ENCODE results near the gene SLC30A1. TPM values are rescaled to one million over a fixed set of nuclear protein-coding genes. Genes with fewer than 3 reads are reported as not detected.

The SLC30A1 gene
- total RNA-seq, 2 experiments from 2014 or later = 3.5 to 3.9 TPM

DNA sequence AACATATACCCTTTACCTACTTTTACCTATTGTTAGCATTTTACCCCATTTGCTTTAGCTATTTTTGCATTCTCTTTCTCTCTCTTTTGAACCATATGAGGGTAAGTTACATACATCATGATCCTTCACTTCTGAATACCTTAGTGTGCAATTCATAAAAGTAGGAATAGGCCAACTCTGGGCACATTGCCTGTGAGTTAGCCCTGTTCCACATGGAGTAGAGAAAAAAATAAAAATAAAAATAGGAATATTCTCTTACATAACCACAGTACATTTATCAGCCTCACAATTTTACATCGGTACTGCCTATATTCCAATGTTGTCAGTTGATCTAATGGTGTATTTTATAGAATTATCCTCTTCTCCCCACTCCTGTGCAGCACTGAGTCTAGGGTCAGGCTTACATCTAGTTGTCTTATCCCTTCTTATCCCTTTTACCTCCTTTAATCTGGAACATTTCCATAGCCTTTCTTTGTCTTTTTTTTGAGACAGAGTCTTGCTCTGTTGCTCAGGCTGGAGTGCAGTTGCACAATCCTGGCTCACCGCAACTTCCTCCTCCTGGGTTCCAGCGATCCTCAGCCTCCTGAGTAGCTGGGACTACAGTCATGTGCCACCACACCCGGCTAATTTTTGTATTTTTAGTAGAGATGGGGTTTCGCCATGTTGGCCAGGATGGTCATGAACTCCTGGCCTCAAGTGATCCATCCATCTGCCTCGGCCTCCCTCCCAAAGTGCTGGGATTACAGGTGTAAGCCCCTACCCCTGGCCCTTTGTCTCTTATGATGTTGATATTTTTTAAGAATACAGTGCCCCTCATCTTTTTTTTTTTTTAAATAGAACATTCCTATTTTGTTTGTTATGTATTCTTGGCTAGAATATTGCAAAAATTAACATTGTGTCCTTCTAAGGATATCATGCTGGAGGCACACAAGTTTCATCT, 11.1 kb upstream of the SLC30A1 start:
- peaks cover 4% of the 10 kb centered on the region for H3K27me3 Mint-ChIP-seq
- ChIA-PET CTCF (interaction anchor here (1.8 kb wide), 1 partner anchor 11 kb away, joined by 4 read pairs; the partner anchor contains the start of gene SLC30A1), POLR2A (no interaction called here)
- no peak overlapping the region for H3K4me3 Mint-ChIP-seq
- H3K4me1 Mint-ChIP-seq (ENCODE audit: low read depth) = peaks cover 4% of the 10 kb centered on the region
- H3K9me3 Mint-ChIP-seq = no peaks in the 10 kb centered on the region
- H3K27ac Mint-ChIP-seq = no peak overlapping the region
- DNase-seq = no peak
- intact Hi-C loops (cut with micrococcal nuclease) = no loop called here
- no peaks in the 10 kb centered on the region for H3K36me3 Mint-ChIP-seq

DNA sequence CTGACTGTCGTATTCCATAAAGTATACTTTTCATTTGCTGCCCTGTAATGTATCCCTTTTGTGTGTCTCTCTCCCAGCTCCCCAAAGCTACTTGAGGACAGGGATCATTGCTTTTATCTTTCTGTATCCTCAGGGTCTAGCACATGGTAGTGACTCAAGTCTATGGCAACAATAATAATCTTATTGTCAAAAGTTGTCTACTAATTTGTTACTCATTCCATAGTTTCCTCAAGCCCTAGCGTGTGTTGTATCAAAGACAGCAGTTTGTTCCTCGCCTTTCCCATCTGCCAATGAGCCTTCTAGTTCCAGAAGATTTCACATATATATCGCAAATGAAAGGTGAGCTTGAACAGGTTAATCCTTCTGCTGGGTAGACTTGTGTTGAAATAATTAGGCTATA, 9.8 kb upstream of the SLC30A1 start:
- POLR2A ChIA-PET = no interaction called here

DNA sequence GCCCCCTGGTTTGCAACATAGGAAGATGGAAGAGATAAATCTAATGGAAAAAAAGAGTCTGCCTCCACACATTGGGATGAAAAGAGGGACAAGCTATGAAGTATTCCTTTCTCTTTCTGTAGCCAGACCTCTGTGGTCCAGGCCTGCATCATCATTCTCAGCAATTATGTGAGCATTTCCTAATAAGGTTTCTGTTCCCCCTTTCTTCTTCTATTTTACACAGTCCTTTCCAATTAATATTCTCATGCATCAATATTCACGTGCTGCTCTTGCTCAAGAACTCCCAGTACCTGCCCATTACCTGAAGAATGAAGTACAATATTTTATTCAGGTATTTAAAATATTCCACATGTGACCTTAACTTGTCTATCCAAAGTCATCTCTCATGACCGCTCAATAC, 8.2 kb upstream of the SLC30A1 start:
- POLR2A ChIA-PET = no interaction called here
- H3K27me3 Mint-ChIP-seq = no peaks in the 10 kb centered on the region

More for the DNA sequence above, 9.8 kb upstream of the SLC30A1 start:
- no peak for DNase-seq
- no peak overlapping the region for H3K4me3 Mint-ChIP-seq
- H3K27me3 Mint-ChIP-seq = peaks cover 4% of the 10 kb centered on the region
- H3K36me3 Mint-ChIP-seq = no peaks in the 10 kb centered on the region
- H3K4me1 Mint-ChIP-seq (ENCODE audit: low read depth) = peaks cover 4% of the 10 kb centered on the region
- CTCF ChIA-PET = interaction anchor here (1.1 to 1.8 kb wide), 3 partner anchors 10 to 65 kb away, joined by 3 to 4 read pairs (median 3); partner anchors contain the start of gene SLC30A1
- no peak overlapping the region for H3K27ac Mint-ChIP-seq
- no peaks in the 10 kb centered on the region for H3K9me3 Mint-ChIP-seq
- intact Hi-C loops (cut with micrococcal nuclease) = no loop called here

DNA sequence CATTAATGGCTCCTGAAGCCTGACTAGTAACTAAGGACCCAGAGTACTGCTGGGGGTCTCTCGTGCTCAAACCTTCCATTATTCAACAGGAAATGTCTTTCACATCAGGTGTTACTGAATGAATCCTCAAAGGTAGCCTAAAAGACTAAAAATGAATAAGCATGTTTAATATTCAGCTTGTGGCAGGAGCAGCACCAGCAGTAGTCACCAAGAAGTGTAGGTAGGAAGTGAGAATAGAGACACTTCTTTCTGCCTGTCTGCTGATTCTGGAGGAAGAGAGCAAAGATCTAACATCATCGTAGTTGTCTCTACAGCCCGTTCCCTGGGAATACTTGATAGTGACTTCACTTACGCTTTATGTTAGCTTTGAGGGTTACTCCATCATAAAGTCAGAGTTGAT, 7.6 kb upstream of the SLC30A1 start:
- CTCF ChIA-PET = no interaction called here
- Mint-ChIP-seq H3K4me3 (no peak overlapping the region), H3K4me1 (ENCODE audit: low read depth) (peaks cover 5% of the 10 kb centered on the region), H3K36me3 (no peaks in the 10 kb centered on the region), H3K27ac (no peak overlapping the region), H3K27me3 (no peaks in the 10 kb centered on the region), H3K9me3 (no peaks in the 10 kb centered on the region)
- POLR2A ChIA-PET = no interaction called here
- no peak for DNase-seq
- intact Hi-C loops (cut with micrococcal nuclease) = no loop called here

More for the DNA sequence above, 8.2 kb upstream of the SLC30A1 start:
- intact Hi-C loops (cut with micrococcal nuclease) = no loop called here
- Mint-ChIP-seq H3K27ac (no peak overlapping the region), H3K9me3 (no peaks in the 10 kb centered on the region), H3K4me3 (no peak overlapping the region), H3K36me3 (no peaks in the 10 kb centered on the region), H3K4me1 (ENCODE audit: low read depth) (peaks cover 2% of the 10 kb centered on the region)
- CTCF ChIA-PET = no interaction called here
- no peak for DNase-seq

DNA sequence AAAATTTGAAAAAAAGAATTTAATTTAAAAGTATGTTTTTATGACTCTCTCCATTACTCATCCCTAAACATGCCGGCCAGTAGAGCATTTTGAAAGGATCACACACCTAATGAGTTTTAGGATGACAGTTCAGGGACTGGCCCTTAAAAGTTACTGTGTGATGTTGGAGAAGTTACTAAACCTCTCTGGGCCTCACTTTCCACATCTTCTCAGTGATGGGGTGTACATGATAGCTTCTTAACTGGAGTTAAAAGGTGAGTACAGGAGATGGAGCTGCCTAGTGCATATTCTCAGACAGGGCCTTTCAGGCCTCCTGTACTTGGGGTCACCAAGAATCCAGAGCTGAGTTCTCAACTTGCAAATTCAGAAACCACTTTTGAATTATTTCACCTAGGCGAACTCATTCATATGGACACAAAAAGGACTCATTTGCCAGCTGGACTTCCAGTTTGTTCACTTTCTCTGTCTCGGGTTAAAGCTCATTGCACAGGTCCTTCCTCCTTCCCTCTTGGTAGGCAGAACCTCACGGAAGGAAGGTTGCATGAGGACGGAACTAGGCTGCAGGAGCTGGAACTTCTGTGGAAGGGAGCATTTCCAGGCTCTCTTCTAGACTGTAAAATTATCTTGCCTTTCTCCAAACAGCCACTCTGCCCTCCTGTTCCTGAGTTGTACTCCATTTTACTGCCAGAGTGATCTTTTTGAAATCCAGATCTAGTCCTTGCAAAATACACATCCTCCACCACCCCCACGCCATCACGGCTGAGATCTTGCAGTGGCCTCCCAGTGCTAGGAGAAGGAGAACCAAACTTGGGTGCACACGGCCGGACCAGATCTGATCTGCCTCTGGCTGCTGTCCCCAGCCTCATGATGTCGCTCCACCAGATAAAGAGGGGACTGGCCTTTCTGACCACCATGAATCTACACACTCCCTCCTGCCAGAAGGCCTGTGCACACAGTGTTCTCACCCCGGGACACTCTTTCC, 4.3 kb upstream of the SLC30A1 start:
- Mint-ChIP-seq H3K9me3 (no peaks in the 10 kb centered on the region), H3K4me3 (no peak overlapping the region), H3K27me3 (no peaks in the 10 kb centered on the region), H3K4me1 (ENCODE audit: low read depth) (peaks cover 12% of the 10 kb centered on the region), H3K36me3 (no peaks in the 10 kb centered on the region), H3K27ac (no peak overlapping the region)
- intact Hi-C loops (cut with micrococcal nuclease) = no loop called here
- POLR2A ChIA-PET = no interaction called here
- CTCF ChIA-PET = interaction anchor here (0.7 to 2.3 kb wide), 2 partner anchors 68 to 355 kb away, joined by 4 to 7 read pairs; no protein-coding TSS in a partner anchor
- DNase-seq = no peak

DNA sequence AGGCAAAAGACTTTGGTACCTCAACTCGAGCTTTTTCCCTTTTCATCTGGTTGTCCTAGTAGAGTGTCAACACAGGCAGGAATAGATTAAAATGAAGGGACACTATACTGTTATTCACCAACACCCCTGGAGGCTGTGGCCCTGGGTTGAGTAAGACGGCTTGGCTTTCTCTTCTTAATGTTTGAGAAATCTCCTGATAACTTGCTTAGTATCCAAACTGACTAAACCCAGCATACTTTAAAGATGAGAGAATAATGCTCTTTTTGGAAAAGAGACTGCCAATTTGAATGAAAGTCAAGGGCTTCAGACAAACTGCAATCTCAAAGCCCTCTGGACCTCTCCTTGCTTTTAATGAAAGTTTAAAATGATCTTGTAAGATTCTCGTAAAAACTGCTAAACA, 2.6 kb upstream of the SLC30A1 start:
- Mint-ChIP-seq H3K4me3 (no peak overlapping the region), H3K27ac (no peak overlapping the region), H3K36me3 (no peaks in the 10 kb centered on the region), H3K9me3 (no peaks in the 10 kb centered on the region), H3K27me3 (no peaks in the 10 kb centered on the region), H3K4me1 (ENCODE audit: low read depth) (peaks cover 19% of the 10 kb centered on the region)
- no peak for DNase-seq
- ChIA-PET CTCF (no interaction called here), POLR2A (no interaction called here)
- intact Hi-C loops (cut with micrococcal nuclease) = no loop called here

DNA sequence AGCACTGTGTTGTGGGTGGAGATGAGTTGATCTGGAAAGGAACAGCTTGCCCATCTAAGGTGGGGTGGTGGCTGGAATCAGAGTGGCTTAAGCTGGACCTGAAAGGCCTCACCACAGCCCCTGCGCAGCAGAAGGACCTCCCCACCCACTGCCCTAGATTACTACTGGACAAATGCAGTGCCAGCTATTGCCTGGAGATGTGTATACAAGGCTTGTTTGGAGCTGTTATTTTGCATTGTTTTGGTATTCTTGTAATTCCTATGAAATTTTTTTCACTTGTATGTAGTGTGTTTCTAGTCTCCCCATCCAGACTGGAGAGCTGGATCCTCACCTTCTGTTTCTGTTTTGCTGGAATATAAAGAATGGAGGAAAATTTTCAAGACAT, 1.3 kb upstream of the SLC30A1 start:
- peak overlapping the region; percentile 71 for H3K4me3 Mint-ChIP-seq
- H3K4me1 Mint-ChIP-seq (ENCODE audit: low read depth) = peaks cover 29% of the 10 kb centered on the region
- intact Hi-C loops (cut with micrococcal nuclease) = no loop called here
- H3K27ac Mint-ChIP-seq = no peak overlapping the region
- no peaks in the 10 kb centered on the region for H3K27me3 Mint-ChIP-seq
- no peaks in the 10 kb centered on the region for H3K9me3 Mint-ChIP-seq
- CTCF ChIA-PET = interaction anchor here (0.7 to 2.7 kb wide), 4 partner anchors 64 to 100 kb away, joined by 3 to 22 read pairs (median 12); no protein-coding TSS in a partner anchor
- DNase-seq = no peak
- H3K36me3 Mint-ChIP-seq = peaks cover 4% of the 10 kb centered on the region
- POLR2A ChIA-PET = interaction anchor here (0.6 kb wide), 1 partner anchor 13 kb away, joined by 3 read pairs; no protein-coding TSS in a partner anchor

DNA sequence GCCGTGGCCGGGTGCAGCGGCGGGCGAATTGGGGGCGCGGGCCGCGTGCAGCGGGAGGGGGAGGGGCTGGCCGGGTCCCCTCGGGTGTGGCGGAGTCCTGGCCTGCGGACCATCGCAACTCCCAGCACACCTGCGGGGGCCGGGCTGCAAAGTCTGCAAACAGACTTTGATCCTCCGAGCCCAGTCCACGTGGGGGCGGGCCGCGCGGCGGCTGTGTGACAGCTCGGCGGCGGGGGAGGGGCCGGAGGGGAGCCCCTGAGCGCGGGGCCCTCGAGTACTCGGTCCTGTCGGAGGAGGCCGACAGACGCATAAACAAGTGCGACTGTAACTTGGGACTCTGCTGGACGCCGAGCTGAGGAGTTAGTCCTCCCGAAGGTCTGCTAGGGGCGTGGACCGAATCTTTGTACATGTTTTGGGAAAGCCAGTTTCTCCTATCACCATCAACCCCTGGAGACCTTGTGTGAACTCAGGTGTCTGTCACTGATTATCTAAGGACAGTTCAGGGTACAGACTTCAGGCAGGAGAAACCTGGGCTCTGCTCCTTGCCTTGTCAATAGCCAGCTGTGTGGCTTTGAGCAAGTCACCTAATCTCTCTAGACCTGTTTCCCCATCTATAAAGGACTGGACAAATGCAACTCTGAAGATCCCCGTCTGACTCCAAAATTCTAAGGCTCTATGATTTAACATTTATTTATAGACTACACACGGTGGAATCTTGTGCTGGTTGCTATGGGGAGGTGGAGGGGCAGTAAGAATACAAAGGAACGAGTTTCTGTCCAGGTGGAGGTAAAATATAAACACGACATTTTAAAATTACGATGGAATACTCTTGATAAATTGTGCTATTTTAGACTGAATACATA, 710 bp upstream of the SLC30A1 start:
- intact Hi-C loops (cut with micrococcal nuclease) = loop anchor here (1.0 to 10.0 kb wide), 12 partner anchors 64 to 1797 kb away; partner anchors contain the start of genes C1orf74, DTL, INTS7 and LPGAT1
- Mint-ChIP-seq H3K9me3 (no peaks in the 10 kb centered on the region), H3K27ac (no peak overlapping the region), H3K4me3 (peak overlapping the region; percentile 71), H3K4me1 (ENCODE audit: low read depth) (peaks cover 30% of the 10 kb centered on the region), H3K27me3 (no peaks in the 10 kb centered on the region), H3K36me3 (peaks cover 5% of the 10 kb centered on the region)
- CTCF ChIA-PET = interaction anchor here (0.7 to 2.7 kb wide), 12 partner anchors 9 to 876 kb away, joined by 3 to 22 read pairs (median 4); partner anchors contain the start of genes DTL, INTS7 and KCNH1
- no peak for DNase-seq
- POLR2A ChIA-PET = interaction anchor here (0.6 to 1.5 kb wide), 4 partner anchors 14 to 95 kb away, joined by 3 to 4 read pairs (median 3); partner anchors contain the start of gene NEK2

DNA sequence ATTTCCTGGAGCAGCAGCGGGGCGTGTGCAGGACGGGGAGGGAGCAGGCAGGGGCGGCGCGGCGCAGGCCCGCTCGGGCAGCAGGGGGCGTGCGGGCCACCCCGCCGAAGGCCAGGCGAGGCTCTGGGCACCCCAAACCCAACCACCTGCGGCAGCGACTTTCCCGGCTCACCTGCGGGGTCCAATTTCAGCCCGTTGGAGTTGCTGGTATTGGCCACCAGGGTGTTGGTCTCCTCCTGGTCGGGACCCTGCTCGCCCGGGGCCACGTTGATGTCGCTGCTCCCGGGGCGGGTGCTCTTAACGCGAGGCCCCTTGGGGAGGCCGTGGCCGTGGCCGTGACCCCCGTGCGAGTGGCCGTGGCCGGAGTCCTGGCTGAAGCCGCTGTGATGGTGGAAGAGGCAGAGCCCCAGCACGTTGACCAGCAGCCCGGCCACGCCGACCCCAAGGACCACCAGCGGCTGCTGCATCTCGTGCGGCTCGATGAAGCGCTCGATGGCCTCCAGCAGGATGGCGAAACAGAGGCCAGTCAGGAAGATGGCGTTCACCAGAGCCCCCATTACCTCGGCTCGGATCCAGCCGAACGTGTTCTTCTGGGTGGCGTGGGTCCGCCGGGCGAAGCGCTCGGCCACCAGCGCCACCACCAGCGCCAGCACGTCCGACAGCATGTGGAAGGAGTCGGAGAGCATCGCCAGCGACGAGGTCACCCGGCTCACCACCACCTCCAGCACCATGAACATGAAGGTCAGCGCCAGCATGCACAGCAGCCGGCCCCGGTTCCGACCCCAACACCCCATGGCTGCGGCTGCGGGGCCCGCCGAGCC, 932 bp downstream of the SLC30A1 start:
- CTCF ChIA-PET = interaction anchor here (0.7 to 2.7 kb wide), 14 partner anchors 11 to 878 kb away, joined by 3 to 22 read pairs (median 3); partner anchors contain the start of genes DTL, INTS7 and KCNH1
- POLR2A ChIA-PET = interaction anchor here (0.9 to 1.5 kb wide), 4 partner anchors 29 to 320 kb away, joined by 3 read pairs; no protein-coding TSS in a partner anchor

DNA sequence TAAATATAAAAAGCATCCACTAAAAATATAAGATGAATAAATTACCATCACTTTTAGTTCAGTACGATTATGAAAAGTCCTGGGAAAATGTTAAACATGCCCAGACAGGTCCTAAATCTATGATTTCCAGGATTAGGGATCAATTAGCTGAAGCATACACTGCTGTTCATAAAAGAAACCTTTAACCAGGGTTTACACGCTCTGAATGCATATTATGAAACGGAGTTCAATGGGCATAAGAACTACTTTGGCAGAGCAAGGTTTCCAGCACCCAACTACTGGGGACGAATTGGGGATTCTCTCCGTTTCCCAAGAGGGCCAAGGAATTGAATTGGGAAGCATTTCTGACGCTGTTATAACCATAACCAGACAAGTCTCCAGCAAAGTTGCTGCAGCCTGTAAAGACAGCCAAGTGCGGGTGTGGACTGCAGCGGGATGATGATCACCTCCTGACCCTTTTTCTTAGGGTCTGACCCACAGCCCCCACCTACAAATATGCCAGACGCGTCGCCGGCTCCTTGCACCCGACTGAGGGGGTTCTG, 1.6 kb downstream of the SLC30A1 start:
- ChIA-PET POLR2A (no interaction called here), CTCF (interaction anchor here (0.7 to 1.3 kb wide), 3 partner anchors 48 to 77 kb away, joined by 3 to 6 read pairs (median 5); no protein-coding TSS in a partner anchor)
- Mint-ChIP-seq H3K36me3 (peaks cover 11% of the 10 kb centered on the region), H3K9me3 (no peaks in the 10 kb centered on the region), H3K27ac (no peak overlapping the region), H3K4me1 (ENCODE audit: low read depth) (peaks cover 41% of the 10 kb centered on the region), H3K27me3 (no peaks in the 10 kb centered on the region), H3K4me3 (peak overlapping the region; percentile 91)
- no peak for DNase-seq
- intact Hi-C loops (cut with micrococcal nuclease) = loop anchor here (1.0 to 10.0 kb wide), 6 partner anchors 29 to 1795 kb away; partner anchors contain the start of genes C1orf74 and LPGAT1

More for the DNA sequence above, 932 bp downstream of the SLC30A1 start:
- H3K27me3 Mint-ChIP-seq = no peaks in the 10 kb centered on the region
- intact Hi-C loops (cut with micrococcal nuclease) = loop anchor here (1.0 to 10.0 kb wide), 7 partner anchors 29 to 1796 kb away; partner anchors contain the start of genes C1orf74 and LPGAT1
- peaks cover 11% of the 10 kb centered on the region for H3K36me3 Mint-ChIP-seq
- H3K27ac Mint-ChIP-seq = peak overlapping the region; percentile 69
- peak overlapping the region; percentile 91 for H3K4me3 Mint-ChIP-seq
- H3K9me3 Mint-ChIP-seq = no peaks in the 10 kb centered on the region
- peaks cover 36% of the 10 kb centered on the region for H3K4me1 Mint-ChIP-seq (ENCODE audit: low read depth)
- peak; percentile 82 for DNase-seq

Measured in activated CD4-positive, alpha-beta memory T cell treated with anti-CD3 and anti-CD28 coated beads for 36 hours (primary cell).